ENCODE results near the gene FBN3.

DNA sequence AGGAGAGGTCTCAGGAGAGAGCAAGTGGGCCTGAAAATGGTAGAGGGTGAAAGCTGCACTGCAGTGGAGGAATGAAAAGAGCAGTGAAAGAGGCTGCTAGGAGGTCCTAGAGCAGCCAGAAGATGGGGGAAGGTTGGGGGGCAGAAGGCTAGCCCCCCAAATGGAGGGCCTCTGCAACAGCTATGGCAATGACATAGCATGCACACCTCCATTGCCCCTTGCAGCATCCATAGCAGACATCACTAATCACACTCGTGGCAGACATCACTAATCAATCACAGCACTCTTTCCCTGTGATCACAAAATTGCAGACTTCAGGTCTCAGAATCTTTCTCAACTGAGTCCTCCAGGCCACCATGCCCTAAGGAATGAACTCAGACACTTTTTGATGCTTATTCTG lies 74.9 kb downstream of the FBN3 start:
- no peak for TF ChIP-seq EZH2phosphoT487 (IDR thresholded peaks at IDR 0.05; ENCODE audit: borderline replicate concordance)
- TF ChIP-seq, protein P1, sequence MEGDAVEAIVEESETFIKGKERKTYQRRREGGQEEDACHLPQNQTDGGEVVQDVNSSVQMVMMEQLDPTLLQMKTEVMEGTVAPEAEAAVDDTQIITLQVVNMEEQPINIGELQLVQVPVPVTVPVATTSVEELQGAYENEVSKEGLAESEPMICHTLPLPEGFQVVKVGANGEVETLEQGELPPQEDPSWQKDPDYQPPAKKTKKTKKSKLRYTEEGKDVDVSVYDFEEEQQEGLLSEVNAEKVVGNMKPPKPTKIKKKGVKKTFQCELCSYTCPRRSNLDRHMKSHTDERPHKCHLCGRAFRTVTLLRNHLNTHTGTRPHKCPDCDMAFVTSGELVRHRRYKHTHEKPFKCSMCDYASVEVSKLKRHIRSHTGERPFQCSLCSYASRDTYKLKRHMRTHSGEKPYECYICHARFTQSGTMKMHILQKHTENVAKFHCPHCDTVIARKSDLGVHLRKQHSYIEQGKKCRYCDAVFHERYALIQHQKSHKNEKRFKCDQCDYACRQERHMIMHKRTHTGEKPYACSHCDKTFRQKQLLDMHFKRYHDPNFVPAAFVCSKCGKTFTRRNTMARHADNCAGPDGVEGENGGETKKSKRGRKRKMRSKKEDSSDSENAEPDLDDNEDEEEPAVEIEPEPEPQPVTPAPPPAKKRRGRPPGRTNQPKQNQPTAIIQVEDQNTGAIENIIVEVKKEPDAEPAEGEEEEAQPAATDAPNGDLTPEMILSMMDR (conservative IDR thresholded peaks at IDR 0.05; ENCODE audit: low read length): no peak

Measured in Loucy (cell line).